ENCODE measurements around the gene FMNL2. TPM values are rescaled to one million over a fixed set of nuclear protein-coding genes. Genes with fewer than 3 reads are reported as not detected.

FMNL2 gene
- total RNA-seq, 1 donor from 2014 or later, result 41.7 TPM

DNA sequence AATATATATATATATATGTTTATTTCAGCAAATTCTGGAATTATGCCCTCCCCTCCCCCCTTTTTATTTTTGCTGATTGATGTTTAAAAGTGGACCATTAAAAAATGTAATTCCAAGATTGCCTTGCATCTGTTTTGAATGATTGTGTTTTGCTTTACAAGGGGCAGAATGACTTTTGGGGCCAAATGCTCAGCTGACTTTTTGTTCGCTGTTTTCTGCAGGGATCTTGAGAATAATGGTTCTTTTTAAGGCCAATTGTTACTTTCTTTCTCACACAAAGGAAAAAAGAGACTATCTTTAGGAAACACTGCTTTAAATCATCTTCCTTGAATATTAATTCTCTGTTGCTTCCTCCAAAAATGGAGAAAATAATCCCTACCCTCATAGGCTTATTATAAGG is 95.9 kb downstream of the FMNL2 start:
- Mint-ChIP-seq H3K4me1 (ENCODE audit: unreplicated experiment) (peaks cover 38% of the 10 kb centered on the region), H3K36me3 (ENCODE audit: low read depth, unreplicated experiment) (no peaks in the 10 kb centered on the region), H3K27ac (ENCODE audit: unreplicated experiment) (no peak overlapping the region), H3K27me3 (ENCODE audit: unreplicated experiment) (no peaks in the 10 kb centered on the region), H3K4me3 (ENCODE audit: unreplicated experiment) (no peak overlapping the region), H3K9me3 (ENCODE audit: unreplicated experiment) (no peaks in the 10 kb centered on the region)
- TF ChIP-seq, protein P1, sequence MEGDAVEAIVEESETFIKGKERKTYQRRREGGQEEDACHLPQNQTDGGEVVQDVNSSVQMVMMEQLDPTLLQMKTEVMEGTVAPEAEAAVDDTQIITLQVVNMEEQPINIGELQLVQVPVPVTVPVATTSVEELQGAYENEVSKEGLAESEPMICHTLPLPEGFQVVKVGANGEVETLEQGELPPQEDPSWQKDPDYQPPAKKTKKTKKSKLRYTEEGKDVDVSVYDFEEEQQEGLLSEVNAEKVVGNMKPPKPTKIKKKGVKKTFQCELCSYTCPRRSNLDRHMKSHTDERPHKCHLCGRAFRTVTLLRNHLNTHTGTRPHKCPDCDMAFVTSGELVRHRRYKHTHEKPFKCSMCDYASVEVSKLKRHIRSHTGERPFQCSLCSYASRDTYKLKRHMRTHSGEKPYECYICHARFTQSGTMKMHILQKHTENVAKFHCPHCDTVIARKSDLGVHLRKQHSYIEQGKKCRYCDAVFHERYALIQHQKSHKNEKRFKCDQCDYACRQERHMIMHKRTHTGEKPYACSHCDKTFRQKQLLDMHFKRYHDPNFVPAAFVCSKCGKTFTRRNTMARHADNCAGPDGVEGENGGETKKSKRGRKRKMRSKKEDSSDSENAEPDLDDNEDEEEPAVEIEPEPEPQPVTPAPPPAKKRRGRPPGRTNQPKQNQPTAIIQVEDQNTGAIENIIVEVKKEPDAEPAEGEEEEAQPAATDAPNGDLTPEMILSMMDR (IDR thresholded peaks at IDR 0.05; ENCODE audit: unreplicated experiment), result no peak
- DNase-seq (ENCODE audit: low spot score), result no peak

DNA sequence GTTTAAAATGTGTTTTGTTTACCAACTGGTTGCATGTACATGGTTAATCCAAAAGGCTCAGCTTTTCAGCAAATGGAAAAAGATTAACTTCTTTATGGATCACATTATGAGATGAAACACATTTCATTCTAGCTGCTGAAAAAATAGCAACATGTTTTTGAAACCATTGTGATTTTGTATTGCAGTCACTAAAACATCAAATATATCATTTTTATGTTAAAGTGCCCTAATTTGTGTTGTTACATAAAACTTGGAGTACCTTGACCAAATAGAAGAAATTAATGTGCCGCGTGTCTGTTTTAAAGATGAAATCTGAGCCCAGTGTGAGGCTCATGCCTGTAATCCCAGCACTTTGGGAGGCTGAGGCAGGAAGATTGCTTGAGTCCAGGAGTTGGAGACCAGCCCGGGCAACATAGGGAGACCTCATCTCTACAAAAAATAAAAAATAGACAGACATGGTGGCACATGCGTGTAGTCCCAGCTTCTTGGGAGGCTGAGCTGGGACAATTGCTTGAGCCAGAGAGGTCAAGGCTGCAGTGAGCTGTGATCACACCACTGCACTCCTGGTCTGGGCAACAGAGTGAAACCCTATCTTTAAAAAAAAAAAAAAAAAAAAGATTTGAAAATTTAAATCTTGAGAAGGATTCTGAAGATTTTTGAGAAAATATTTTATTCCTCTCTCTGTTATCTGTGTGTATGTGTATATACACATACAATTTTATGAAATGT is 96.6 kb downstream of the FMNL2 start:
- Mint-ChIP-seq H3K4me1 (ENCODE audit: unreplicated experiment) (peaks cover 38% of the 10 kb centered on the region), H3K4me3 (ENCODE audit: unreplicated experiment) (no peak overlapping the region)
- TF ChIP-seq, protein P1 (IDR thresholded peaks at IDR 0.05; ENCODE audit: unreplicated experiment), result no peak

DNA sequence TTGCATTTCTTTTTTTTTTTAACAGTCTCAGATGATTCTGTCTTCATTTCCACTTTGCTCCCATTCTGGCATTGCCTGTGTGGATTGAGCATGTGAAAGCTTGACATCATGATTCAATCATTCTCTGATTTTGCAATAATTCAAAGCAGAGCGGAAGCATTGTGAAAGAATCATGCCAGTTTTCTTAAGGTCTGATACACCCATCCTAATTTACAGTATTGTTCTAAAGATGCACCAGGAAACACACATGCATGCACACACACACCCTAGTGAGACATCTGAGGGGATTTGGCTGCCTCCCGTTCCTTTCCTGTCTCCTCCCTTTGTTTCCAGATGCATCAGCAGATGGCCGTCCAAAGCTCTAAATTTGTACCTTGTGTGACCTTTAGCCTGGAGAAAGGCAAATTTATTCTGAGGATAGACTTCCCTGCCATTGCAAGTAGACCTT is 97.3 kb downstream of the FMNL2 start:
- Mint-ChIP-seq H3K36me3 (ENCODE audit: low read depth, unreplicated experiment) (no peaks in the 10 kb centered on the region), H3K4me1 (ENCODE audit: unreplicated experiment) (peaks cover 38% of the 10 kb centered on the region), H3K4me3 (ENCODE audit: unreplicated experiment) (no peak overlapping the region), H3K27me3 (ENCODE audit: unreplicated experiment) (no peaks in the 10 kb centered on the region), H3K27ac (ENCODE audit: unreplicated experiment) (peak overlapping the region; percentile 86), H3K9me3 (ENCODE audit: unreplicated experiment) (no peaks in the 10 kb centered on the region)
- DNase-seq (ENCODE audit: low spot score), result no peak
- TF ChIP-seq, protein P1 (IDR thresholded peaks at IDR 0.05; ENCODE audit: unreplicated experiment), result no peak

More for the DNA sequence above, 96.6 kb downstream of the FMNL2 start:
- no peaks in the 10 kb centered on the region for H3K36me3 Mint-ChIP-seq (ENCODE audit: low read depth, unreplicated experiment)
- H3K27me3 Mint-ChIP-seq (ENCODE audit: unreplicated experiment), result no peaks in the 10 kb centered on the region
- H3K27ac Mint-ChIP-seq (ENCODE audit: unreplicated experiment), result peak overlapping the region; percentile 86
- DNase-seq (ENCODE audit: low spot score), result no peak
- no peaks in the 10 kb centered on the region for H3K9me3 Mint-ChIP-seq (ENCODE audit: unreplicated experiment)

DNA sequence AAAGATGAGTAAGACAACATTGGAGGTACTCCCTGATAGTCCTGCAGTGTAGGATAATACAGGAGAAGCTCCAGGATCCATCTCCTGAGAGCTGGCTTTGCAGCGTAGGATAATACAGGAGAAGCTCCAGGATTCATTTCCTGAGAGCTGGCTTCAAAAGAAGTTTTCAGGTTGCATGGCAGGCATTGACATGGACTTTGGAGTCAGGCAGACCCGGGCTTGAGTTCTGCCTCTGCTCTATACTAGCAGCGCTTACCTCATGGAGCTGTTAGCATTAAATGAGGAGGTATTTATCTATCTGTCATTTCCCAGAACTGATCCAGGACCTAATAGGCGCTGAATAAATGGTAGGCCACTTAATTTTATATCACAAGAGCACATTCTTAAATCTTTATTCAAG is 97.8 kb downstream of the FMNL2 start:
- Mint-ChIP-seq H3K4me3 (ENCODE audit: unreplicated experiment) (no peak overlapping the region), H3K27ac (ENCODE audit: unreplicated experiment) (no peak overlapping the region), H3K27me3 (ENCODE audit: unreplicated experiment) (no peaks in the 10 kb centered on the region), H3K36me3 (ENCODE audit: low read depth, unreplicated experiment) (no peaks in the 10 kb centered on the region), H3K9me3 (ENCODE audit: unreplicated experiment) (no peaks in the 10 kb centered on the region), H3K4me1 (ENCODE audit: unreplicated experiment) (peaks cover 38% of the 10 kb centered on the region)
- DNase-seq (ENCODE audit: low spot score), result no peak
- TF ChIP-seq, protein P1 (IDR thresholded peaks at IDR 0.05; ENCODE audit: unreplicated experiment), result no peak

DNA sequence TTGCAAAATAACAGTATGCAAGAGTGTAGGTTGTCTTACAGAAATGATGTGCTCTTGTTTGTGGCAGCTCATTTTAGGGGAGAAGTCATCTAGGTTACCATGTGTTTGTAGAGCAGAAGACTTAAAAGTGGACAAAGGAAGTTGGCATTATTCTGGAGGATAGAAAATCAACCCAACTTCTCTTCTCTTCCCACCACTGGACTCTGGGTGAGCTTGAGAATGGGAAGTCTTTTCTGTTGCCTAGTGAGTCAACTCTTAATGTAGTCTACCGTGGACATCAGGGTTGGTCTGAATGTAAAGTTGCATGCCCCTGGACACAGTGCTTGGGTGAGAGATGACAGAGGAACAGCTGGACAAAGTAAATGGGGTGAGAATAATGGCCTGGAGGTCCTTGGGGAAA is 98.3 kb downstream of the FMNL2 start:
- Mint-ChIP-seq H3K27ac (ENCODE audit: unreplicated experiment) (no peak overlapping the region), H3K4me3 (ENCODE audit: unreplicated experiment) (no peak overlapping the region), H3K27me3 (ENCODE audit: unreplicated experiment) (no peaks in the 10 kb centered on the region), H3K4me1 (ENCODE audit: unreplicated experiment) (peaks cover 38% of the 10 kb centered on the region), H3K9me3 (ENCODE audit: unreplicated experiment) (no peaks in the 10 kb centered on the region), H3K36me3 (ENCODE audit: low read depth, unreplicated experiment) (no peaks in the 10 kb centered on the region)
- DNase-seq (ENCODE audit: low spot score), result no peak
- TF ChIP-seq, protein P1 (IDR thresholded peaks at IDR 0.05; ENCODE audit: unreplicated experiment), result no peak

All from endothelial cell (in vitro differentiated cells).